ENCODE measurements around the gene CFAP299.
"Not testable (repeated sequence)": the region's sequence is repeated elsewhere in the genome, so short reads cannot be mapped to it uniquely, and the experiment has no call there.

CFAP299 gene

DNA sequence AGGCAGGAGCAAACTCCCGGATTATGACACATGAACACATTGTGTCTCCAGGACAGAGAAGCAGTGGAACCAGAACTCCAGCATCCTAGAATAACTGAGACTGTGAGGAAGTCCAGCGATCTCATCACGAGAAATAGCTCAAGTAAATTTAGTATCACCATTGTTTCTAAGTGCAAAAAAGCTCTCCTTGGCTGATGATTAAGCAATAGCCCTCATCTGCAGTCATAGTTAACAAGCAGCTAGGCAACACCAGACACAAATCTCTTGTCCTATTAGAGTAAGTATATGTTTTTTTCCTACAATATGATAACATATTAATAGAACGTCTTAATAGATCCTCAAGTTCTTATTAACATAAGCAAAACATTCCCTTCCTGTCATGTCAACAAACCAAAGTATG lies 2.4 kb upstream of the CFAP299 start:
- DNase-seq = no peak

GRCh38 chr4:80334568-80334967 lies 962 bp upstream of the CFAP299 start:
- DNase-seq = no peak

- DNase-seq = no peak
Observed at GRCh38 chr4:80335226-80335553, 340 bp upstream of the CFAP299 start.

- DNase-seq = no peak
Observed at GRCh38 chr4:80336582-80336981, 1.1 kb downstream of the CFAP299 start.

DNA sequence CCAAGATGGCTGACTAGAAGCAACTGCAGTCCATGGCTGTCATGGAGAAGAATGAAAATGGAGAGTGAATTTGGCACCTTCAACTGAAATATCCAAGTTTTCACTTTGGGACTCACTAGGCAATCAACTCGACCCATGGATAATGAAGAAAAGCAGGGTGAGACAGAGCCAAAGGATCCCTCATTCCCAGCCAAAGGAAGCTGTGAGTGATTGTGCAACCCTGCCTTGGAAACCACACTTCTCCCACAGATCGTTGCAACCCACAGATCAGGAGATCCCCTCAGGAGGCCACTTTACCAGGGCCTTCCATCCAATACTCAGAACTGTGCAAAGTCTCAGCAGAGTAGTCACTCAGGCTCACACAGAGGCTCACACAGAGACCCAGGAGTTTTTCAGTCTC lies 4.5 kb downstream of the CFAP299 start:
- no peak for DNase-seq

GRCh38 chr4:80342684-80343083 lies 7.2 kb downstream of the CFAP299 start:
- not testable (repeated sequence) for DNase-seq

- no peak for DNase-seq
Observed at GRCh38 chr4:80343887-80344286, 8.4 kb downstream of the CFAP299 start.

- DNase-seq = no peak
Observed at GRCh38 chr4:80360084-80360483, 24.6 kb downstream of the CFAP299 start.

GRCh38 chr4:80360900-80361299 lies 25.4 kb downstream of the CFAP299 start:
- no peak for DNase-seq

DNA sequence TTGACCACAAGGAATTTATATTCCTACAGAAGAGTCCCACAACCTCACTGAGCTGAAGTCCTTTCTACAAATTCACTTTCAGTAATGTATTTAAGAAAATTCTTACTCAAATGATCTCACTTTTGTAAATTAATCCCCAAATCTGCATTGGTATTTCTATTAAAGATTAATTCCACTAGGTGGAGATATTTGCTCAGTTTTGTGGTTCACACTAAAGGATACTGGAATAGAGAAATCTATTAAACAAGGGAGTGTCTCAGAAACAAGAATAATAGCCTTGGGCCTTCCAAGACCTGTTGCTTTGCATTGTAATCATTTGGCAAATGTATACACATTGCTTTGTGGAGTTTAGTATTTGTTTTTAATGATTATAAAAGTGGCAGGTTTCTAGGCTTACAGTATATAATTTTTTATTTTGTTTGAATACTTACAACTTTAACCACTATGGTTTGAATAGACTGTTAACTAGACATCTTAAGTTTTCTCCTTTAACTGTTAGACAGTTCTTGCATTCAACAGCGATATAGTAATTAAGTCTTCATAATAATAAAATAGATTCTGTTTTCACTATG lies 25.9 kb downstream of the CFAP299 start:
- no peak for DNase-seq

DNA sequence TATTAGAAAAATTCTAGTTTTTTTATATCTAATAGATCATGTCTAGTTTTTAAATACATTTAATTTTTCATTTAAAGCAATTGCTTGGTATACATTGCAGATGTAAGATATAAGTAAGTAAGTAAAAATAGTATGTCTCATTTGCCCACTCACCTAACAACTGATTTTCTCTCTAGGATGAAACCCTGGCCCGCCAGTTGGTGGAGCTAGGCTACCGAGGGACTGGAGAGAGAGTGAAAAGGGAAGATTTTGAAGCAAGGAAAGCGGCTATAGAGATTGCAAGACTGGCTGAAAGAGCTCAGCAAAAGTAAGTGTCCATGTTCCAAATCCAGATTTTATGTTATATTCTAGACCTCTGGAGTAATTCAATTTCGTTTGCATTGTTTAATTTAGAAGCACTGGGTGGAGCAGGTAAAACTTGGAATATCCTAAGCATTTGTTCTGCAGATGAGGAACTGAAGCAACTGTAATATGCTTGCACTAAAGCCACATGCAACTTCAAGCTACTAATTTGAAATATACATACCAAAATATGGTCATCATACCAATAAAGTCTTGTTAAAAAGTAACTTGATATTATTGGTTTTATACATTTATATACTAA lies 27.1 kb downstream of the CFAP299 start:
- DNase-seq = peak in 2 of 4 experiments; percentile 2 to 4

- DNase-seq = peak; percentile 4 to 17 (median 6)
Observed at GRCh38 chr4:80365928-80366327, 30.4 kb downstream of the CFAP299 start.

- no peak for DNase-seq
Observed at GRCh38 chr4:80367737-80368136, 32.2 kb downstream of the CFAP299 start.

GRCh38 chr4:80370635-80371034 lies 35.1 kb downstream of the CFAP299 start:
- DNase-seq = no peak

DNA sequence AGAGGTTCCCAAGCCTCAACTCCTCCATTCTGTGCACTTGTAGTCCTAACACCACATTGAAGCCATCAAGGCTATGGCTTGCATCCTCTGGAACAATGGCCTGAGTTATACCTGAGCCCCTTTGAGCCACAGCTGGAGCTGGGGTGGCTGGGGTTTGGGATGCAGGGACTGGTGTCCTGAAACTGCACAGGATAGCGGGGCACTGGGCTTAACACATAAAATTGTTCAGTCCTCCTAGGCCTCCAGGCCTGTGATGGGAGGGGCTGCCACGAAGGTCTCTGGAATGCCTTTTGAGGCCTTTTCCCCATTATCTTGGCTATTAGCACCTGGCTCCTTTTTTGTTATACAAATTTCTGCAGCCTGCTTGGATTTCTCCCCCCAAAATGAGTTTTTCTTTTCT lies 35.5 kb downstream of the CFAP299 start:
- DNase-seq = no peak

DNA sequence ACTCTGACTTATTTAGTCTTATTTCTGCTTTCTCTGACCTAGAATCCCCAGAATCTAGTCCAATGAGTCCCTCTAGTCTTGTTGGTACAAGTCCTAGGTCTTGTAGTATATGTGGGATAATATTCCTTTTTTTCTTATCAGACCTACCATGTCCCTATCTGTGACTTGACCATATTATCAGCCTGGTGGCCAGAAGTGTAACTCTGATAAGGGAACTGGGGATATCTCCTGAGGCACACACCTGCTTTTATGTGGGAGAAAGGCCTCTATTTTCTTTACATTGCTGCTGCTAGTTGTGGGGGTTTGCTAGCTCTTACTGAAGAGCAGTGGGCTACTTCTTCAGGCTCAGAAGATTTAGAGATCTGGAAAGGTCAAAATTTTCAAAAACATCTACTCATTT lies 38.6 kb downstream of the CFAP299 start:
- no peak for DNase-seq

- DNase-seq = no peak
Observed at GRCh38 chr4:80382090-80382832, 46.7 kb downstream of the CFAP299 start.

- DNase-seq = no peak
Observed at GRCh38 chr4:80385397-80386280, 50.1 kb downstream of the CFAP299 start.

DNA sequence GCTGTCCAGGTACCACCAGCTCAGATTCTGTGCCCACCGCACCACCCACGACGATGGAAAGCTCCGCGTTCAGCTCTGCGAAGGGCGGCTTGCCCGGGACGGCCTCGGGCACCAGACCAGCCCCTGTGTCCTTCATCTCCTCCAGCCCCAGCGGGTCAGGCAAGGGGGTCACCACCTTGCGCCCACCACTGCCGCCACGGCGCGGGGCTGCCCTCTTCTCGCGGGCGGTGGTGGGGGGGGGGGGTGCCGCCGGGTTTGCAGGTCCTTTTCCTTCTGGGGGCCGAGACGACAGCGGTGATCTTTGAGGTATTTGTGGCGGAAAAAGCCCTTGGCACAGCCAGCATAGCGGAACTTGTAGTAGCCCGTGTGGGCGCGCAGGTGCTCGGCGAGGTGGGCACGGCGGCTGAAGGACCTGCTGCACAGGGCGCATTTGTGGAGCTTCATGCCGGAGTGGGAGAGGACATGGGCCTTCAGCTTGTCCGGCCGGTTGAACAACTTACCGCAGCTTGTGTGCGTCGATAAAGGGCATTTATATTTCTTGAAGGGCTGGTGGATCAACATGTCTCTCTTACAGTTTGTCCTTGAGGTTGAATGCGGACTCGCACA lies 50.9 kb downstream of the CFAP299 start:
- no peak for DNase-seq

GRCh38 chr4:80387390-80388283 lies 52.1 kb downstream of the CFAP299 start:
- DNase-seq = no peak

DNA sequence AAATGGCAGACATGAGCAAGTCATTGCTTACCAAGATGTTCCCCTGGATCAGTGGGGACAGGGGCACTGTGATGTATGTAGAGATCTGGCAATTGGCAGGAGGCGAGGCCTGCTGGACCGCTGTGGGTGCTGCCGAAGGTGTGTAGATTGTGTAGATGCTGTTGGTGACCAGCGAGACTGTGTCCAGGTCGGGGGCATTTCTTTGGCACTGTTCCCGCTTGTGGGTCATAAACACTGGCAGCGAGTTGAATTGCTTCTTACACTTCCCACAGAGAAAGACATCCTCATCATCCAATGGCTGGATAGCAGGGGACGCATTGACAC lies 52.7 kb downstream of the CFAP299 start:
- no peak for DNase-seq

DNA sequence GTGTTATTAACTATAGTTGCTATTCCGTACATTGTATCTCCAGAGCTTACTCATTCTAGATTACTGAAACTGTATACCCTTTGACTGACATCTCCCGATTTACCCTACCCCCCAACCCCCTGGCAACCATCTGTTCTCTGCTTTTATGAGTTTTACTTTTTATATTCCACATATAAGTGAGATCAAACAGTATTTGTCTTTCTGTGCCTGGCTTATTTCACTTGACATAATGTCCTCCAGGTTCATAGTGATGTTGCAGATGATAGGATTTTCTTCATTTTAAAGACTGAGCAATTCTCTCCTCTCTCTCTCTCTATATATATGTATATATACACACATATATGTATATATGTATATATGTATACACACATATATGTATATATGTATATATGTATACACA lies 54.6 kb downstream of the CFAP299 start:
- no peak for DNase-seq

Data from activated CD4-positive, CD25-positive, alpha-beta regulatory T cell (primary cell).